Spleen (tissue), 11 donors: Measurements from ENCODE around the gene PLCH2. TPM values are rescaled to one million over a fixed set of nuclear protein-coding genes. Genes with fewer than 3 reads are reported as not detected.

Experiments used
- DNase-seq: peaks from one replicate; pipeline ENCODE4 v3.0.0-alpha.2; 2020
- H3K27ac ChIP-seq, 8 donors: fragments of 200-600 bp; sonication (generic) in 7 of 8; 1 replicate in 4 of 8; 2 replicates in 4 of 8; pipeline versions ENCODE4 v1.5.0 to v1.8.0; 2016 to 2021; ENCODE audit warnings: inconsistent platforms in 4 of 8, mild to moderate bottlenecking in 4 of 8, moderate library complexity in 1 of 8
- H3K27me3 ChIP-seq, 7 donors: fragments of 200-600 bp; sonication (generic) in 6 of 7; replicated peaks in 1 of 7; 1 replicate in 4 of 7; 2 replicates in 3 of 7; pipeline versions ENCODE4 v1.5.0 to v1.8.0; 2016 to 2021; ENCODE audit warnings: inconsistent platforms in 3 of 7, mild to moderate bottlenecking in 1 of 7
- H3K36me3 ChIP-seq, 6 donors: fragments of 200-600 bp; sonication (generic) in 5 of 6; 1 replicate in 4 of 6; 2 replicates in 2 of 6; pipeline versions ENCODE4 v1.5.0 to v1.8.0; 2016 to 2021; ENCODE audit warnings: inconsistent platforms in 2 of 6
- H3K4me1 ChIP-seq, 6 donors: fragments of 200-600 bp; sonication (generic) in 5 of 6; 1 replicate in 3 of 6; 2 replicates in 3 of 6; pipeline versions ENCODE4 v1.5.0 to v1.8.0; 2016 to 2021; ENCODE audit warnings: inconsistent platforms in 3 of 6
- H3K4me3 ChIP-seq, 8 donors: fragments of 200-600 bp; sonication (generic) in 7 of 8; 1 replicate in 4 of 8; 2 replicates in 4 of 8; pipeline versions ENCODE4 v1.5.0 to v1.8.0; 2016 to 2021; ENCODE audit warnings: inconsistent platforms in 4 of 8, mild to moderate bottlenecking in 4 of 8, moderate library complexity in 2 of 8
- H3K9me3 ChIP-seq, 8 donors: fragments of 200-600 bp; sonication (generic) in 7 of 8; 1 replicate in 4 of 8; 2 replicates in 4 of 8; pipeline versions ENCODE4 v1.5.0 to v1.8.0; 2016 to 2021; ENCODE audit warnings: inconsistent platforms in 4 of 8
- POLR2A ChIP-seq, 3 donors: fragments of 450-650 bp; IDR thresholded peaks; one replicate each; pipeline ENCODE4 v1.5.1; 2017; ENCODE audit warnings: antibody characterized with exemption in 3 of 3, mild to moderate bottlenecking in 1 of 3
- POLR2AphosphoS5 ChIP-seq, 3 donors: sonication (generic); formaldehyde crosslinking; IDR thresholded peaks; one replicate each; pipeline ENCODE4 v1.5.1; 2017; ENCODE audit warnings: antibody characterized with exemption in 3 of 3
- WGBS, 5 donors: extraction: QIAGEN DNeasy Blood & Tissue Kit in 3 of 5; methylation state at CpG; one replicate each; pipeline versions ENCODE4 v1.1.5 to v1.1.7; 2013 to 2018; 5-methylcytosine and 5-hydroxymethylcytosine counted together
- intact Hi-C: fragments of 100-400 bp; cut with DNase I; formaldehyde crosslinking; loops from one replicate; pipeline ENCODE4 v1.15.0; 2023; ENCODE audit warnings: low total_unique reads
- polyA plus RNA-seq, 3 donors: library from polyadenylated mRNA; stranded (reverse); fragments of 200-250 nt; gene quantifications; one replicate each; pipeline ENCODE4 v1.2.1, GENCODE V29; 2013
- total RNA-seq, 7 donors: library from RNA; depleted of rRNA in 3 of 7; stranded (reverse); fragments of >200 nt in 3 of 7; fragmentation: NEBNext Ultra II Directional in 4 of 7; extraction: Animal tissue kit (Norgen Biotek cat#: 25700) in 4 of 7; gene quantifications; one replicate each; pipeline versions ENCODE4 v1.1.0 to v1.2.1, GENCODE V29; 2016 to 2021
- TF ChIP-seq, protein P1 (sequence below), 11 experiments: fragments of 200-600 bp in 7 of 11; fragments of 450-650 bp in 4 of 11; sonication (generic) in 4 of 11; IDR thresholded peaks in 8 of 11; conservative IDR thresholded peaks in 3 of 11; 1 replicate in 7 of 11; 2 replicates in 4 of 11; pipeline versions ENCODE4 v1.4.0 to v1.8.0; 2016 to 2021; ENCODE audit warnings: antibody characterized with exemption in 11 of 11, inconsistent platforms in 4 of 11, mild to moderate bottlenecking in 1 of 11
- donor health status: healthy with polysubstance abuse.
- donor health status: DM: no; HTN: no; CAD: no; lungs with moderate emphysema.
- donor health status: DM: no; HTN: no; CAD: no.
- donor health status: Bipolar disorder and iron deficiency.
- donor health status: healthy.
- donor health status: DM: no; HTN: no; CAD: no.
- donor health status: DM: yes; HTN: yes; CAD: no.

The PLCH2 gene
- total and polyA plus RNA-seq, 10 donors: 2.2 to 21.0 (median 8.9) TPM

GRCh38 chr1:2539312-2539907, 63.3 kb downstream of the PLCH2 start:
- peaks cover 0 to 69% (median 13%) of the 10 kb centered on the region in 7 donors for H3K27me3 ChIP-seq
- no peak overlapping the region for H3K4me3 ChIP-seq
- H3K27ac ChIP-seq: no peak overlapping the region
- no peaks in the 10 kb centered on the region for H3K36me3 ChIP-seq
- intact Hi-C loops: no loop called here
- peaks cover 0 to 75% (median 50%) of the 10 kb centered on the region in 6 donors for H3K4me1 ChIP-seq
- 74 to 85% (median 77%) methylated on average over 9 to 12 of the region's 12 CpGs for WGBS, 5 donors
- DNase-seq: no peak
- TF ChIP-seq POLR2AphosphoS5 (IDR thresholded peaks at IDR 0.05): no peak
- TF ChIP-seq, protein P1, sequence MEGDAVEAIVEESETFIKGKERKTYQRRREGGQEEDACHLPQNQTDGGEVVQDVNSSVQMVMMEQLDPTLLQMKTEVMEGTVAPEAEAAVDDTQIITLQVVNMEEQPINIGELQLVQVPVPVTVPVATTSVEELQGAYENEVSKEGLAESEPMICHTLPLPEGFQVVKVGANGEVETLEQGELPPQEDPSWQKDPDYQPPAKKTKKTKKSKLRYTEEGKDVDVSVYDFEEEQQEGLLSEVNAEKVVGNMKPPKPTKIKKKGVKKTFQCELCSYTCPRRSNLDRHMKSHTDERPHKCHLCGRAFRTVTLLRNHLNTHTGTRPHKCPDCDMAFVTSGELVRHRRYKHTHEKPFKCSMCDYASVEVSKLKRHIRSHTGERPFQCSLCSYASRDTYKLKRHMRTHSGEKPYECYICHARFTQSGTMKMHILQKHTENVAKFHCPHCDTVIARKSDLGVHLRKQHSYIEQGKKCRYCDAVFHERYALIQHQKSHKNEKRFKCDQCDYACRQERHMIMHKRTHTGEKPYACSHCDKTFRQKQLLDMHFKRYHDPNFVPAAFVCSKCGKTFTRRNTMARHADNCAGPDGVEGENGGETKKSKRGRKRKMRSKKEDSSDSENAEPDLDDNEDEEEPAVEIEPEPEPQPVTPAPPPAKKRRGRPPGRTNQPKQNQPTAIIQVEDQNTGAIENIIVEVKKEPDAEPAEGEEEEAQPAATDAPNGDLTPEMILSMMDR (IDR thresholded peaks at IDR 0.05 in 8 of 11, conservative IDR thresholded peaks at IDR 0.05 in 3 of 11): peak in 8 of 11 experiments; percentile 22 to 52 (median 36)
- H3K9me3 ChIP-seq: no peaks in the 10 kb centered on the region

GRCh38 chr1:2540816-2541492, 64.9 kb downstream of the PLCH2 start:
- H3K27ac ChIP-seq: no peak overlapping the region
- no peaks in the 10 kb centered on the region for H3K9me3 ChIP-seq
- 10 to 51% (median 12%) methylated on average over 7 to 39 of the region's 39 CpGs for WGBS, 5 donors
- no peak for DNase-seq
- H3K4me3 ChIP-seq: peak overlapping the region in 1 of 8 donors; percentile 9
- H3K4me1 ChIP-seq: peaks cover 3 to 75% (median 50%) of the 10 kb centered on the region in 6 donors
- peaks cover 0 to 54% (median 13%) of the 10 kb centered on the region in 7 donors for H3K27me3 ChIP-seq
- TF ChIP-seq POLR2AphosphoS5 (IDR thresholded peaks at IDR 0.05) (no peak), POLR2A (IDR thresholded peaks at IDR 0.05) (no peak)
- TF ChIP-seq, protein P1 (IDR thresholded peaks at IDR 0.05 in 8 of 11, conservative IDR thresholded peaks at IDR 0.05 in 3 of 11): no peak
- intact Hi-C loops: no loop called here
- no peaks in the 10 kb centered on the region for H3K36me3 ChIP-seq

DNA sequence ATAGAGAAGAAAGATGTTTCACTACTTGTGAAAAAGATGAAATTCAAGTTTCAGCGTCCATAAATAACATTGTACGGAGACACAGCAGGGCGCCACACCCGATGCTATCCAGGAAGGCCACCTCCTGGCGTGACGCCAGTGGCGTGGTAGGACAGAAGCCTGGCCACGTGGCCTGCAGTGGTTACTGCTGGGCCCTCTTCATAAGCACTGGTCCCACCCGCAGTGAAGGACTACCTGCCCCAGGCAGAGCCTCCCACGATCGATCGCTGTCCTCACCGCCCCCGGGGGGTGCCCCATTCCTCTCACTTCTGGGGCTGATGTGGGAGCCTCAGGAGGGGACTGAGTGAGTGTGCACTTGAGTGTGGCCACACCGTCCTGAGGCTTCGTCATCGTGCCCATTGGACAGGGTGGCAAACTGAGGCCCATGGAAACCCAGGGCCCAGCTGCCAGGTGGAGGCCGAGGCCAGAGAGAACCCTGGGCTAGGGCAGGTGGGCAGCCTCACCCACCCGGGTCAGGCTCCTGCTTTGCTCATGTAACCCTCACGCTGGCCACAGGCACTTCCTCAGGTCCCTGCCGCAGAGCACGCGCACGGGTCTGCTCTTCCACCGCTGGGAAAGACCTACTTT, 65.6 kb downstream of the PLCH2 start:
- peak; percentile 87 for DNase-seq
- no peak for TF ChIP-seq POLR2A (IDR thresholded peaks at IDR 0.05)
- TF ChIP-seq POLR2AphosphoS5 (IDR thresholded peaks at IDR 0.05): peak; percentile 35 to 53 (median 51)
- TF ChIP-seq, protein P1 (IDR thresholded peaks at IDR 0.05 in 8 of 11, conservative IDR thresholded peaks at IDR 0.05 in 3 of 11): no peak
- Histone ChIP-seq H3K9me3 (no peaks in the 10 kb centered on the region), H3K4me3 (no peak overlapping the region), H3K27me3 (peaks cover 0 to 54% (median 13%) of the 10 kb centered on the region in 7 donors), H3K27ac (no peak overlapping the region), H3K4me1 (peaks cover 3 to 78% (median 56%) of the 10 kb centered on the region in 6 donors), H3K36me3 (no peaks in the 10 kb centered on the region)
- intact Hi-C loops: no loop called here
- 68 to 80% (median 75%) methylated on average over 19 to 25 of the region's 25 CpGs for WGBS, 5 donors
